Tibial artery (tissue), 4 donors: ENCODE results near the gene TKT.

Experiments
- DNase-seq, 2 donors: peaks; one replicate each; pipeline ENCODE4 v3.0.0-alpha.2; 2019
- H3K27ac ChIP-seq, 2 donors: fragments of 200-600 bp; sonication (generic) in 1 of 2; 1 replicate in 1 of 2; 2 replicates in 1 of 2; pipeline ENCODE4 v1.5.1; 2018 to 2019; ENCODE audit warnings: mild to moderate bottlenecking in 1 of 2
- H3K27me3 ChIP-seq, 2 donors: fragments of 200-600 bp; sonication (generic) in 1 of 2; one replicate each; pipeline versions ENCODE4 v1.5.1 to v1.6.0; 2016 to 2019
- H3K36me3 ChIP-seq, 3 donors: fragments of 200-600 bp; sonication (generic) in 2 of 3; one replicate each; pipeline ENCODE4 v1.5.1; 2016 to 2019; ENCODE audit warnings: mild to moderate bottlenecking in 2 of 3
- H3K4me1 ChIP-seq, 4 donors: fragments of 200-600 bp; sonication (generic) in 2 of 4; 1 replicate in 3 of 4; 2 replicates in 1 of 4; pipeline ENCODE4 v1.5.1; 2016 to 2019
- H3K4me3 ChIP-seq, 2 donors: fragments of 200-600 bp; sonication (generic) in 1 of 2; 1 replicate in 1 of 2; 2 replicates in 1 of 2; pipeline ENCODE4 v1.5.1; 2018 to 2019; ENCODE audit warnings: mild to moderate bottlenecking in 2 of 2
- H3K9me3 ChIP-seq, 3 donors: fragments of 200-600 bp; sonication (generic) in 1 of 3; one replicate each; pipeline ENCODE4 v1.5.1; 2016 to 2019
- intact Hi-C: fragments of 100-400 bp; cut with DNase I; formaldehyde crosslinking; loops from one replicate; pipeline ENCODE4 v1.15.0; 2023; ENCODE audit warnings: low total_unique reads
- TF ChIP-seq, protein P1 (sequence below), 2 experiments: fragments of 200-600 bp in 1 of 2; fragments of 450-650 bp in 1 of 2; IDR thresholded peaks; one replicate each; pipeline ENCODE4 v1.5.1; 2017 to 2019; ENCODE audit warnings: antibody characterized with exemption in 2 of 2, mild to moderate bottlenecking in 1 of 2, moderate library complexity in 1 of 2

The TKT gene

DNA sequence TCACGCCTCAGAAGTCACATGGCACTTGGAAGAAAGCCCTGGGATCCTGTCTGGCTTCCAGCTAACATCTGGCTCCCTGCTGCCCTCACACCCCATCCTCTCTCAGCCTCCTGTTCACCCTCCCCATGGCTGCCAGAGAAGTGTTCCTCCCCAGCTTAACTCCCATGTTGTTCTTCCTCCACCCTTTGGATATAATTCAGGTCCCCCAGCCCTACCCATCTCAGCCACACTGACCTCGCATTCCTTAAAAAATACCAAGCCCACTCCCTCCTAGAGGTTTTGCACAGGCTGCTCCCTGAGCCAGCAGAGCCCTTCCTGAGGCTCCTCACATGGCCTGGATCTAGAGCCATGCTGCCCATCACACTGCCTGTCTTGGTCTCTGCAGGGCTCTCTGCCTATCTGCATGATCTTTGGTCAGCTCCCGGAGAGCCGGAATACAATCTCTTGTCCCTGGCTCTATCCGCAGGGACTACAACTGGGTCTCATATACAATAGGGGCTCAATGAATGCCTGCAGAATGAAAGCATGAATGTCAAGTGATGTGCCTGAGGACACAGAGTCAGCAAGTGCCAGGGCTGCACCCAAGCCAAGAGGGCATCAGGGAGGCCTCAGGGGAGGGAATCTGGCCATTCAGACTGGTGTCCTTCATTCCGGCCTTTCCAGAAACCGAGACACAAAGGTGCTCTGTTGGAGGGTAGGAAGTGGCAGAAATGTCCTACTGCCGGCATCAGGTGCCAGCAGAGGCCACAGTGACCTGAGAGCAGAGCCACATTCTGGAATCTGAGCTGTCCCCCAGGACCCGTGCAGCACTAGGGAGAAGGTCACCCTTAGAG is 3.8 kb upstream of the TKT start:
- intact Hi-C loops = no loop called here
- Histone ChIP-seq H3K9me3 (no peaks in the 10 kb centered on the region), H3K27ac (no peak overlapping the region), H3K4me3 (no peak overlapping the region), H3K4me1 (peaks cover 0 to 6% (median 5%) of the 10 kb centered on the region in 4 donors), H3K27me3 (no peaks in the 10 kb centered on the region), H3K36me3 (no peaks in the 10 kb centered on the region)
- TF ChIP-seq, protein P1, sequence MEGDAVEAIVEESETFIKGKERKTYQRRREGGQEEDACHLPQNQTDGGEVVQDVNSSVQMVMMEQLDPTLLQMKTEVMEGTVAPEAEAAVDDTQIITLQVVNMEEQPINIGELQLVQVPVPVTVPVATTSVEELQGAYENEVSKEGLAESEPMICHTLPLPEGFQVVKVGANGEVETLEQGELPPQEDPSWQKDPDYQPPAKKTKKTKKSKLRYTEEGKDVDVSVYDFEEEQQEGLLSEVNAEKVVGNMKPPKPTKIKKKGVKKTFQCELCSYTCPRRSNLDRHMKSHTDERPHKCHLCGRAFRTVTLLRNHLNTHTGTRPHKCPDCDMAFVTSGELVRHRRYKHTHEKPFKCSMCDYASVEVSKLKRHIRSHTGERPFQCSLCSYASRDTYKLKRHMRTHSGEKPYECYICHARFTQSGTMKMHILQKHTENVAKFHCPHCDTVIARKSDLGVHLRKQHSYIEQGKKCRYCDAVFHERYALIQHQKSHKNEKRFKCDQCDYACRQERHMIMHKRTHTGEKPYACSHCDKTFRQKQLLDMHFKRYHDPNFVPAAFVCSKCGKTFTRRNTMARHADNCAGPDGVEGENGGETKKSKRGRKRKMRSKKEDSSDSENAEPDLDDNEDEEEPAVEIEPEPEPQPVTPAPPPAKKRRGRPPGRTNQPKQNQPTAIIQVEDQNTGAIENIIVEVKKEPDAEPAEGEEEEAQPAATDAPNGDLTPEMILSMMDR (IDR thresholded peaks at IDR 0.05) = no peak
- no peak for DNase-seq

DNA sequence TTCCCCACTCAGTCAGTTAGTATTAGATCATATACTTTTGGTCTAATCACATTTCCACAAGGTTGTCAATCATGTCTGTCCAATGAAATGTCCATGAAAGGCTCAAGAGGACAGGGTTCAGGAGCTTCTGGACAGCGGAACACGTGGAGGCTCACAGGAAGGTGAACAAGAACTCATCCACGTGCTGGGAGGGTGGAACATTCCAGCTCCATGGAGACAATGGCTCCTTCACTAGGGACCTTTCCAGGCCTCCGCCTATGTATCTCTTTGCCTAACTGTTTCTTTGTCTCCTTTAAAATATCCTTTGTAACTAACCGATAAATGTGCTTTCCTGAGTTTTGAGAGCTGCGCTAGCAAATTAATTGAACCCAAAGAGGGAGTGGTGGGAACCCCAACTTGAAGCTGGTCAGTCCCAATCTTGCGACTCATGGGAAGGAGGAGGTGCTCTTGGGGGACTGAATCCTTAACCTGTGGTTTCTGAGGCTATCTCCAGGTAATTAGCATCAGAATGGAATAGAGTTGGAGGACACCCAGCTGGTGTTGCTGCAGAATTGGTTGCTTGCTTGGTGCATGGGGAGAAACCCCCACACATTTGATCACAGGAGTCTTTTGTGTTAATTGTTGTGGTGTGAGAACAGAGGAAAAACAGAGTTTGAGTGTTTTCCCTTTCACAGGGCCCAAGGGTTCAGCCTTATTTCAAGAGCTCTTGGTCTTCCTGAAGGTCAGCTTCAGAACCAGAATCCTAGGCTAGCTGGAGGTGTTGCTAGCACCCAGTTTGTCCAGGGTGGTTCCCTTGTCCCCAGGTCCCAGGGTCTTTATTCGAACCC is 3.0 kb upstream of the TKT start:
- no peak for DNase-seq
- Histone ChIP-seq H3K27ac (no peak overlapping the region), H3K27me3 (no peaks in the 10 kb centered on the region), H3K9me3 (no peaks in the 10 kb centered on the region), H3K4me3 (no peak overlapping the region), H3K4me1 (peaks cover 0 to 14% (median 12%) of the 10 kb centered on the region in 4 donors), H3K36me3 (no peaks in the 10 kb centered on the region)
- intact Hi-C loops = no loop called here
- TF ChIP-seq, protein P1 (IDR thresholded peaks at IDR 0.05) = no peak

DNA sequence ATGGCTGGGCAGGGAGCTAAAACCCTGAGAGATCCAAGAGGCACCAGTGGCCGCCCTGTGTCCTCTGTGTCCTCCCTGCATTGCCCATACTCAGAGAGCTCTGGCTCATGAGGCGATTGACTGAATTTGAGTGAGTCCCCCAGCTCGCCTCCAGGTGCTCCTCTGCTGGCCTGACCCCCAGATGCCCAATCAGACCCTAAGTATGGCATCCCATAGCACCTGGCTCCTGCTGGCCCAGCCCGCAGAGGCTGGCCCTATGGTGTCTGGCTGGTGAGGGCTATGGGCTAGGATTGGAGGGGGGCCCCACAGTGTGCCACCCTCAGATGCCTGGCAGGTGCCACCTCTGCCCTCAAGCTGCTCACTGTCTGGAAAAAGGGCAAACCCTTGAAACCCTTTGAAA is 1.6 kb upstream of the TKT start:
- H3K27me3 ChIP-seq = no peaks in the 10 kb centered on the region
- intact Hi-C loops = no loop called here
- H3K4me1 ChIP-seq = peaks cover 0 to 28% (median 24%) of the 10 kb centered on the region in 4 donors
- TF ChIP-seq, protein P1 (IDR thresholded peaks at IDR 0.05) = no peak
- no peak overlapping the region for H3K27ac ChIP-seq
- DNase-seq = no peak
- H3K36me3 ChIP-seq = no peaks in the 10 kb centered on the region
- no peaks in the 10 kb centered on the region for H3K9me3 ChIP-seq
- H3K4me3 ChIP-seq = no peak overlapping the region

DNA sequence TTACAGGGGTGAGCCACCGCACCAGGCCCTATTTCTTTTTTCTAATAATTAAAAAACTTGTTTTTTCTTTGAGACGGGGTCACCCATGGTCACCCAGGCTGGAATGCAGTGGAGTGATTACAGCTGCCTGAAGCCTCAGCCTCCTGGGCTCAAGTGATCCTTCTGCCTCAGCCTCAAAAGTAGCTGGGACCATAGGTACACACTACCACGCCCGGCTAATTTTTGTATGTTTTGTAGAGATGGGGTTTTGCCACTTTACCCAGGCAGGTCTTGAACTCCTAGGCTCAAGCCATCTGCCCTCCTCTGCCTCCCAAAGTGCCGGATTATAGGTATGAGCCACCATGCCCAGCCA is 858 bp upstream of the TKT start:
- H3K4me1 ChIP-seq = peaks cover 0 to 36% (median 29%) of the 10 kb centered on the region in 4 donors
- H3K4me3 ChIP-seq = no peak overlapping the region
- no peaks in the 10 kb centered on the region for H3K9me3 ChIP-seq
- no peak for DNase-seq
- TF ChIP-seq, protein P1 (IDR thresholded peaks at IDR 0.05) = no peak
- intact Hi-C loops = no loop called here
- no peaks in the 10 kb centered on the region for H3K27me3 ChIP-seq
- peak overlapping the region in 1 of 2 donors; percentile 76 for H3K27ac ChIP-seq
- H3K36me3 ChIP-seq = no peaks in the 10 kb centered on the region

DNA sequence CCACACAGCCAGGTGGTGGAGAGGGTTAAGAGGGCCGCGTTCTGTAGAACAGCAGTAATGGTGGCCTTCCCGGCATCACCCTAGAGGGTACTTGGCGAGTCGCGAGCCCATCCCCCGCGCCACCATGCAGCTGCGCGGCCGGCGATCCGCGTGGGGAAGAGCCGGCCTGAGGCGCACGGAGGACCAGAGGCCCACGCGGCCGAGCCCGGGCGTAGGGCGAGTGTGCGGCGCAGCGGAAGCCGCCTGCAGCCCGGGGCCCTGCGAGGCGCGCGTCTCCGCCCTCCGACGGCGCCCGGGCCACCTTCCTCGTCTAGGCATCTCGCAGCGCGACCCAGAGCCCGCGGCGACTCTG is 423 bp downstream of the TKT start:
- no peak for DNase-seq

More for the DNA sequence above, 423 bp downstream of the TKT start:
- Histone ChIP-seq H3K9me3 (no peaks in the 10 kb centered on the region), H3K27ac (peak overlapping the region; percentile 76 to 85), H3K4me3 (peak overlapping the region; percentile 68 to 99), H3K27me3 (no peaks in the 10 kb centered on the region), H3K36me3 (no peaks in the 10 kb centered on the region), H3K4me1 (peaks cover 0 to 48% (median 38%) of the 10 kb centered on the region in 4 donors)
- TF ChIP-seq, protein P1 (IDR thresholded peaks at IDR 0.05) = no peak
- intact Hi-C loops = no loop called here
